Gastroesophageal sphincter (tissue), 4 donors: ENCODE measurements around the gene PRLR. TPM values are rescaled to one million over a fixed set of nuclear protein-coding genes. Genes with fewer than 3 reads are reported as not detected.

Experiments used
- ATAC-seq: fragments of 150-250 bp; one replicate; pipeline ENCODE4 v1.9.1; 2016; ENCODE audit warnings: mild to moderate bottlenecking, moderate library complexity
- H3K27ac ChIP-seq, 4 donors: fragments of 200-600 bp; sonication (generic) in 3 of 4; 1 replicate in 3 of 4; 2 replicates in 1 of 4; pipeline ENCODE4 v1.5.1; 2016 to 2019
- H3K27me3 ChIP-seq: fragments of 200-600 bp; sonication (generic); one replicate; pipeline ENCODE4 v1.5.1; 2019
- H3K36me3 ChIP-seq, 2 donors: fragments of 200-600 bp; sonication (generic); one replicate each; pipeline ENCODE4 v1.5.1; 2019; ENCODE audit warnings: control low read depth in 1 of 2
- H3K4me1 ChIP-seq, 3 donors: fragments of 200-600 bp; sonication (generic); 1 replicate in 2 of 3; 2 replicates in 1 of 3; pipeline ENCODE4 v1.5.1; 2016 to 2019; ENCODE audit warnings: control low read depth in 2 of 3
- H3K4me3 ChIP-seq, 2 donors: fragments of 200-600 bp; sonication (generic); one replicate each; pipeline ENCODE4 v1.5.1; 2019; ENCODE audit warnings: mild to moderate bottlenecking in 1 of 2, moderate library complexity in 1 of 2
- H3K9me3 ChIP-seq, 3 donors: fragments of 200-600 bp; sonication (generic); one replicate each; pipeline ENCODE4 v1.5.1; 2017 to 2019; ENCODE audit warnings: control low read depth in 2 of 3
- EP300 ChIP-seq: sonication (generic); formaldehyde crosslinking; IDR thresholded peaks from one replicate; pipeline ENCODE4 v1.6.1; 2017; ENCODE audit warnings: antibody characterized with exemption, mild to moderate bottlenecking
- POLR2A ChIP-seq, 2 donors: fragments of 450-650 bp; IDR thresholded peaks; one replicate each; pipeline ENCODE4 v1.6.1; 2017; ENCODE audit warnings: antibody characterized with exemption in 2 of 2, mild to moderate bottlenecking in 2 of 2, moderate library complexity in 1 of 2
- POLR2AphosphoS5 ChIP-seq: sonication (generic); formaldehyde crosslinking; IDR thresholded peaks from one replicate; pipeline ENCODE4 v1.6.1; 2017; ENCODE audit warnings: antibody characterized with exemption
- WGBS, 2 donors: methylation state at CpG; one replicate each; pipeline ENCODE4 v1.1.5; 2018; ENCODE audit warnings: low coverage in 1 of 2; 5-methylcytosine and 5-hydroxymethylcytosine counted together
- total RNA-seq, 4 donors: library from RNA; depleted of rRNA; stranded (reverse); fragments of >200 nt; gene quantifications; one replicate each; pipeline ENCODE4 v1.1.0, GENCODE V29; 2016
- TF ChIP-seq, protein P1 (sequence below), 4 experiments: fragments of 200-600 bp in 2 of 4; fragments of 450-650 bp in 2 of 4; sonication (generic) in 1 of 4; IDR thresholded peaks; one replicate each; pipeline ENCODE4 v1.5.1; 2017 to 2019; ENCODE audit warnings: antibody characterized with exemption in 4 of 4, mild to moderate bottlenecking in 2 of 4, moderate library complexity in 2 of 4

The PRLR gene
- total RNA-seq, 4 donors from 2014 or later, result 0.16 to 1.4 (median 0.85) TPM

DNA sequence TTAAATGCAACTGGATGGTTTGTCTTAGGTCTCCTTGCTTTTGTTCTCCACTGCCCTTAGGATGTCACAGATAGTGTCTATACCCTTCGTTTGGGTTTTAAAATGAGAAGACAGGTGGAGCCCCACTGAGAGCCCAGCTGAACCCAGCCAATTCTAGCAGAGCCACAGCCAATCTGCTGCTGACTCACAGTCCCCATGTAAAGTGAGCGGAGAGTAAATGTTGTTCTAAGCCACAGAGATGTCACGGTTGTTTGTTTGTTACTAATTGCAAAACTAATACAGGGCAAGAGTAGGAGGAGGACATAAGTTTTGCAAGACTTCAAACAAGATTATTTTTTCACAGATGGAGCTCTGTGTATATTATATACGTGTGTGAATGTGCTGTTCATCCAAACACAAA lies 132.1 kb downstream of the PRLR start:
- WGBS, 2 donors, result 64 to 68% methylated on average over 3 to 4 of the region's 4 CpGs
- ATAC-seq, result no peak

DNA sequence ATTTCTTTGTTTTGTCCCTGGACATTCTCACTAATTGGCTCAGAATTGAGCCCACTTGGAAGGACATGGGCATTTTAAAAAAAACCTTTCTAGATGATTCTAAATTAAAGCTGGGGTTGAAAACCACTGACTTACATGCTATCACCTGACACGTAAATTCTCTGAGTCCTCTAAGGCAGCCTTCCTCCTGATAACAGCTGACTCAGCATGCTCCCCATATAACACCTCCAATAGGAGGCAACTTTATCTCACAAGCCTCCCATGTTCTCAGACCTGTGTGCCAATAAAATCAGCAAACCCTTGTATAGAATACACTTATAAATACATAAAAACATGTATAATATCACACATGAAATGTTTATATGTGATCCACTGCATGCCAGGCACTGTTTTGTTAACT lies 133.4 kb downstream of the PRLR start:
- Histone ChIP-seq H3K27me3 (no peaks in the 10 kb centered on the region), H3K4me3 (no peak overlapping the region), H3K4me1 (no peaks in the 10 kb centered on the region), H3K36me3 (no peaks in the 10 kb centered on the region), H3K9me3 (no peaks in the 10 kb centered on the region), H3K27ac (no peak overlapping the region)
- no peak for ATAC-seq
- TF ChIP-seq, protein P1, sequence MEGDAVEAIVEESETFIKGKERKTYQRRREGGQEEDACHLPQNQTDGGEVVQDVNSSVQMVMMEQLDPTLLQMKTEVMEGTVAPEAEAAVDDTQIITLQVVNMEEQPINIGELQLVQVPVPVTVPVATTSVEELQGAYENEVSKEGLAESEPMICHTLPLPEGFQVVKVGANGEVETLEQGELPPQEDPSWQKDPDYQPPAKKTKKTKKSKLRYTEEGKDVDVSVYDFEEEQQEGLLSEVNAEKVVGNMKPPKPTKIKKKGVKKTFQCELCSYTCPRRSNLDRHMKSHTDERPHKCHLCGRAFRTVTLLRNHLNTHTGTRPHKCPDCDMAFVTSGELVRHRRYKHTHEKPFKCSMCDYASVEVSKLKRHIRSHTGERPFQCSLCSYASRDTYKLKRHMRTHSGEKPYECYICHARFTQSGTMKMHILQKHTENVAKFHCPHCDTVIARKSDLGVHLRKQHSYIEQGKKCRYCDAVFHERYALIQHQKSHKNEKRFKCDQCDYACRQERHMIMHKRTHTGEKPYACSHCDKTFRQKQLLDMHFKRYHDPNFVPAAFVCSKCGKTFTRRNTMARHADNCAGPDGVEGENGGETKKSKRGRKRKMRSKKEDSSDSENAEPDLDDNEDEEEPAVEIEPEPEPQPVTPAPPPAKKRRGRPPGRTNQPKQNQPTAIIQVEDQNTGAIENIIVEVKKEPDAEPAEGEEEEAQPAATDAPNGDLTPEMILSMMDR (IDR thresholded peaks at IDR 0.05), result no peak
- TF ChIP-seq EP300 (no peak), POLR2AphosphoS5 (no peak)
- WGBS, 2 donors, result 50 to 55% methylated on average over 1 of the region's 1 CpG

More for the DNA sequence above, 132.1 kb downstream of the PRLR start:
- no peak overlapping the region for H3K27ac ChIP-seq
- no peak overlapping the region for H3K4me3 ChIP-seq
- peaks cover 2% of the 10 kb centered on the region for H3K27me3 ChIP-seq
- TF ChIP-seq EP300 (no peak), POLR2AphosphoS5 (no peak), POLR2A (IDR thresholded peaks at IDR 0.05) (no peak)
- TF ChIP-seq, protein P1 (IDR thresholded peaks at IDR 0.05), result no peak
- no peaks in the 10 kb centered on the region for H3K9me3 ChIP-seq
- no peaks in the 10 kb centered on the region for H3K4me1 ChIP-seq
- no peaks in the 10 kb centered on the region for H3K36me3 ChIP-seq

DNA sequence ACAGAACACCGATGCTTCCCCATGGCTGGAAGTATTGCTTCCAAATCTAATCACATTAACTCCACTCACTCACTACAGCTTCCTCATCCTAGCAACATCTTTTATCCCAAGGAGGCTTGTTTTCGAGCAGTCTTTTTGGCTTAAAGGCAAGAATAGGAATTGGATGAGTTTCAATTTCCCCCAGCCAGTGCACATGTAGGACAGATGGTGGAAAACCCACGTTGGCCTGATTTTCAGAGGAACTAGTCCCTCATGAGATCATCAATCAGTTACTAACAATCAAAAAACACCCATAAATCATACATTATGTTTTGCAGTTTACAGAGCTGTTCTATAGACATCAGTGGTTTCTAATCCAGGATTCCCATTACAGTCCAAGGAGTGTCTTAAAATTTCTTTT lies 134.1 kb downstream of the PRLR start:
- no peaks in the 10 kb centered on the region for H3K27me3 ChIP-seq
- 23 to 56% methylated on average over 3 of the region's 3 CpGs for whole genome bisulfite sequencing, 2 donors
- no peak overlapping the region for H3K27ac ChIP-seq
- ATAC-seq, result no peak
- H3K4me3 ChIP-seq, result no peak overlapping the region
- no peaks in the 10 kb centered on the region for H3K9me3 ChIP-seq
- no peaks in the 10 kb centered on the region for H3K4me1 ChIP-seq
- no peaks in the 10 kb centered on the region for H3K36me3 ChIP-seq
- TF ChIP-seq, protein P1 (IDR thresholded peaks at IDR 0.05), result no peak
- TF ChIP-seq POLR2AphosphoS5 (no peak), POLR2A (IDR thresholded peaks at IDR 0.05) (no peak), EP300 (no peak)

DNA sequence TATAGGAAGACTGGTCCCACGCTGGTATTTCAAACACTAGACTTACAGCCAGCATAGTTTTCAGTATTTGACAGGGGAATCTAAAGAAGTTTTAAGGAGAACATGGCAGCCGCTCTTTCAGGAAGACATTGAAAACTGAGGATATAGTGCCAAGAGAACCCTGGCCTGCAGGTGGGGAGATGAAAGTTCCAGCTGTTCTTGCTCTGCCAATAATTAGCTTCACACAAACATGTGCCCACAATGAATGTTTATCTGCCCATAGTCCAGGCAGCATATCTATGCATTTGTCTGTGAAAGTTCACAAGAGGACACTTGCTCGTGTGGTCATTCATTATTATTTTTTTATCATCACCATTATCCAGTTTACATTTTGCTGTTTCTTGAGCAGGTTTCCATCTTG lies 134.9 kb downstream of the PRLR start:
- ATAC-seq, result no peak
- Histone ChIP-seq H3K27me3 (no peaks in the 10 kb centered on the region), H3K4me1 (no peaks in the 10 kb centered on the region), H3K9me3 (no peaks in the 10 kb centered on the region), H3K27ac (no peak overlapping the region), H3K4me3 (no peak overlapping the region), H3K36me3 (no peaks in the 10 kb centered on the region)
- 70 to 88% methylated on average over 2 to 3 of the region's 3 CpGs for WGBS, 2 donors
- TF ChIP-seq, protein P1 (IDR thresholded peaks at IDR 0.05), result no peak
- TF ChIP-seq POLR2A (IDR thresholded peaks at IDR 0.05), result no peak
- no peak for TF ChIP-seq EP300
- no peak for TF ChIP-seq POLR2AphosphoS5

DNA sequence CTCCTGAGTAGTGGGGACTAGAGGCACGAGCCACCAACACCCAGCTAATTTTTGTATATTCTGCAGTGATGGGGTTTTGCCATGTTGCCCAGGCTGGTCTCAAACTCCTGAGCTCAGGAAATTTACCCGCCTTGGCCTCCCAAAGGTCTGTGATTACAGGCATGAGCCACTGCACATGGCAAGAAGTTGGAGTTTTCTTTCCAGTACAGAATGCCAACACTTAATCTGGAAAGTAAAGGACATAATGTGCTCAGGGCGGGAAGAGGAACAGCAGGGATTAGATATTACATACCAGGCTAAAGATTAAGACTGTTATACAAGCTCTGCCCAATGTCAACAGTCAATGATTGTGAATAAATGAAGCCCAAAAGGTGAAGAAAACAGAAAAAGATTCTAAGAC lies 135.3 kb downstream of the PRLR start:
- WGBS, 2 donors, result 83% methylated on average over 2 of the region's 3 CpGs; no CpG with 5 or more reads in 1 of the 2 donors
- no peak for ATAC-seq
- H3K27me3 ChIP-seq, result no peaks in the 10 kb centered on the region

More for the DNA sequence above, 135.3 kb downstream of the PRLR start:
- Histone ChIP-seq H3K4me3 (no peak overlapping the region), H3K9me3 (no peaks in the 10 kb centered on the region), H3K4me1 (no peaks in the 10 kb centered on the region), H3K36me3 (no peaks in the 10 kb centered on the region), H3K27ac (no peak overlapping the region)
- TF ChIP-seq, protein P1 (IDR thresholded peaks at IDR 0.05), result no peak
- no peak for TF ChIP-seq POLR2A (IDR thresholded peaks at IDR 0.05)
- no peak for TF ChIP-seq POLR2AphosphoS5
- no peak for TF ChIP-seq EP300
